Stimulated activated CD4-positive, alpha-beta T cell treated with anti-CD3 and anti-CD28 coated beads, TNF-alpha, amount 100 ng/mL, for 4 hours (primary cell): Measurements from ENCODE around the gene ING5.

ENCODE experiments used
- DNase-seq, 3 experiments: peaks; one replicate each; pipeline ENCODE4 v3.0.0-alpha.2; 2020; ENCODE audit warnings: low read depth in 3 of 3

Gene ING5

DNA sequence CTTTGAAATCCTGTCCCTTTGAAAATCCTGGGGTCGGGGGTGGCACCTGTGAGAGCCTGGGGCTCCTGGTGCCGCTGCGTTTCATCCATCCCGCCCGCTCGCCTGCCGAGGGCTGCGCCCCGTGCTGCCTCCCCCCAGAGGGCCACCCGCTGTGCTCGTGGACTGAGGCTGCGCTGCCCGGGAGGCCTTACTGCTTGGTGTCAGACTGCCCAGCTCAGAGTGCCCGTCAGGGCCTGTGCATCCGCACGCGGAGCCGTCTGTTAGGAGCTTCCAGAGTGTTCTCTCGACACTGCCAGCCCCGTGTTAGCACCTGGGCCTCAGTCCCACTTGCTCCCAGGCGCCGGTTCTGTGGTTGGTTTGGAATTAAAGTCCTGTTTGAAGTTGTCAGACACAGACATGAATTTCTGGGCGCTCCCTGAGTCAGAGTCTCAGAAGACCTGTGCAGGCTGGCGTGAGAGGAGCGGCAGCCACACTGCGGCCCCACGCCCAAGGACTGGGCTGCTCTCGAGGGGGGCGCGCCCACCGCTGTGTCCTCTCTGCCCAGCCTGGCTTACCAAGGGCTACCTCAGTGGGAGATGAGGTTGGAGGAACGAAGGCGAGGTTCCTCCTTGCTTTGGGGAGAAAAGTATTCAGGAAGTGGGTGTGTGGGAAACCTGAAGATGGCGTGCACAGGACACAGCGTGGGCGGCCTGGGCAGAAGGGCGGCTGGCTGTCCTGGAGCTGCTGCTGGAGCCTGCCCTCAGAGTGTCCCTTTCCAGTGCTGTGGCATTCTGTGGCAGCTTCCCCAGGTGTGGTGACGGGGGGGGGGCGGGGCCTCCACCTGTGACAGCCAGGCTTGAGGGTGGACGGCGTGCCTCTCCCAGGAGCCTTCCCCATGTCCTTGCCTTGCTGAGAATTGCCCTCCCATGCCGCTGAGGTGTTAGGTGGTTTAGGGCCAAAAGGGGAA lies 29.3 kb upstream of the ING5 start:
- no peak for DNase-seq

DNA sequence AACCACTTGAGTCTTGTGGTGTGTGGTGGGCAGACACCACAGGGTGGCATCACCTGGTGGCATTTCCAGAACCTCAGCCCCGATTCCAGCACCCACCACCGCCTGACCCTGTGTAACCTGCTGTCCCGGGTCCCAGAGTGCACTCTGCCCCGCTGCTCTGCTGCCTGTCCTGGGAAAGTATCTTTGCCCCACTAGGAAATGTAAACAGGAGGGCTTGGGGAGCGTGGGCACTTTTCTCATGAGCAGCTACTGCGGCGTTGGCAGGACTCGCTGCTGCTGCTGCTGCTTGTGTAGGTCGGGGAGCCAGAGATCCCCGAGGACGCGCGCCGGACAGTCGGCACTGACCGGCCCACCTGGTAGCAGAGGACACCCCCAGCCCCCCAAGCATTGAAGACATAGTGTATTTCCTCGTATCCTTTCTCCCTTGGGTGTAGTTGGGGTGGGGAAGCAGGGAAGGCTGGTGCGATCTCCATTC lies 28.6 kb upstream of the ING5 start:
- no peak for DNase-seq

DNA sequence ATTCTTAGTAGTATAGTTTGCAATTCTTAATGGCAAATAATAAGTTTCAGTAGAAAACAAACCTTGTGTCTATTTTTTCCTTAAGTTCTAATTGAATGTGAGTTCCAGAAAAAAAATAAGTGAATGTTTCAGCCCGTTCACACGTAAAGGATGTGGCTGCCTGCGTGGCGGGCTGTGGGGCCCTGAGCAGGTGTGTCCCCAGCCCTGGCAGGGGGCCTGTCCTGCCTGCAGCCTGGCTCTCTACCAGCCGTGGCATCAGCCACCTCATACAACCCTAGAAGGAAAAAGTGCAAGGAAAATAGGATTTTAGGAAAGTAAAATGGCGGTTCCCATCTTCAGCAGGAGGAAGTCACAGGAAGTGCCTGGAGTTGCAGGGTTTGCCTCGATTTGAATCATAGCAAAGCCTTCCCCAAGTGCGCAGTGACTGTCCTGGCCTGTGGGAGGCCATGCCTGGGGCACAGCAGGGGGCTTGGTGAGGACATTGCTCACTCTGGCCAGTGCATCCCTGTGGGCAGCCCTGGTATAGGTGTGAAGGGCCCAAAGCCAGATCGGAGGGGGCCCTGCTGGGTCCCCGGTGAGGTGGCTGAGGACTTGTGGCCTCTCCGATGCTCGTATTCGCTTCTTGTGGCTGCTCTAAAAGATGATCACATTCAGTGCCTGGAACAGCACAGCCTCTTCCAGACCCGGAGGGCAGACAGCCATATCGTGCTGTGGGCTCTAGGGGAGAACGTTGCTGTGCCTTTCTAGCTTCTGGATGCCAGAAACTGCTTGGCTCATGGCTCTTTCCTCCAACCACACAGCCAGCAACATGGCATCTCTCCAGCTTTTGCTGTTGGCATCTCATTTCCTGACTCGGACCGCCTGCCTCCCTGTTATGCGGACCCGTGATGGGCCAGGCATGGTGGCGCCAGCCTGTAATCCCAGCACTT lies 27.8 kb upstream of the ING5 start:
- DNase-seq = no peak

GRCh38 chr2:241675885-241676284 lies 26.0 kb upstream of the ING5 start:
- DNase-seq = no peak

DNA sequence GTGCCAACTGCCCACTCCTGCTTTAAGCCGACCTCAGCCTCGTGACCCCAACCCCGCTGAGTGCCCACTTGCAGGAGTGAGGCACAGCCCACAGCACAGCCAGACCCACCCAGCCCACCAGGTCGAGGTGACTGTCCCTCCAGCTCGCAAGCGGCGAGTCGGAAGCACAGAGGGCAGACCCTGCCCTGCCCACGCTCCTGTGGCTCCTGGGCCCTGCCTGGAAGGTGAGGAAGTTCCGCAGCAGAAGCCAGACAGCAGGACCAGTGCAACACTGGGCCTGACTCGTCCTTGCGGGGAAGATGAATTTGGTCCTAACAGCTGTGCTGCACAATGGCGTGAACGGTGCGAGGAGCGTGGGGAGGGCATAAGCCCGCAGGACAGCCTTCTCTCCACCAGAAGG lies 25.2 kb upstream of the ING5 start:
- DNase-seq = no peak

- DNase-seq = no peak
Measured at GRCh38 chr2:241677392-241677791, 24.4 kb upstream of the ING5 start.

DNA sequence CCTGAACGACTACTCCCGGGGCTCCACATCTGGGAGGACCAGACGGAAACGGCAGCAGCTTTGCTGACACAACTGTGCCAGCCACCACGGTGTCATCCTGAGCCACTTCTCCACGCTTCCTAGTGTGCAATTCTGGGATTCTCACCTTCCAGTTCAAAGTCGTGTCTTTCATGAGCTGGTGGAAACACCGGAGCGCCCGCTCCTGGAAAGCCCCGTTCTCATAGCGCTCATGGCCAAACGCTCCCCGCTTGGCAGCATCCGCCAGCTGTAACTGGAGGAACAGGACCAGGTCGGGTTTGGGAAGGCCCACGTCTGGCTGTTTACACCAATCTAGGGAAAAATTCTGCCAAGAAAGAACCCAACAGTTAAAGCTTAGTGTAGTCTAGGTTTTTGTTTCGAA lies 23.5 kb upstream of the ING5 start:
- DNase-seq = no peak

GRCh38 chr2:241678784-241679540 lies 22.9 kb upstream of the ING5 start:
- DNase-seq = no peak

DNA sequence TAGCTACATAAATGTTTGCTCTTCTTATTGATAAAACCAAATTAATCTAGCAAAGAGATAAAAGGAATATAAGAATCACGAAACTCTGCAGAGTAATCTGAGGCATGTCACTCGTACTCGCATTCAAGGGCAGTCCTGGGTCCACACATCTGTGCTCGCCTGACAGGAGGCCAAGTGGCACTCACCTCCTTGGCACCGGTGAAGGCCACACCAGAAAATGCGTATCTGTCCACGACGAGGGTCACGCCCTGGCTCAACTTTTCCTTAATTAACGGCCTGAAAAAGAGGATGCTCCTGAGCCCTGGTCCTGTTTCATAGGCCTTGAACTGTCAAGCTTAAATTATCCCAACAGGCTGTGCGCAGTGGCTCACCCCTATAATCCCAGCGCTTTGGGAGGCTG lies 21.8 kb upstream of the ING5 start:
- no peak for DNase-seq

- no peak for DNase-seq
Measured at GRCh38 chr2:241680827-241681599, 20.8 kb upstream of the ING5 start.

DNA sequence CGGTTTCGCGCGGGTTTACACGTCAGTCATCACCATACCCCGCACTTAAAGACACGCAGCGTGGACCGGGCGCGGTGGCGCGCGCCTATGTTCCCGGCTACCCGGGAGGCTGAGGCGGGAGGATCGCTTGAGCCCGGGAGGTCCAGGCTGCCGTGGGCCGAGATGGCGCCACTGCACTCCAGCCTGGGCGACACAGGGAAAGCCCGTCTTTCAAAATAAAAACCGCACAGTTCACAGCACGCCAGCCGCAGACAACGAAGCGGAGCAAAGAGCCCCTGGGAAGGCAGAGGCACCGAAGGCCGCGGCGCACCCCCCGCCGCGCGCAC lies 15.6 kb upstream of the ING5 start:
- no peak for DNase-seq

GRCh38 chr2:241686650-241687425 lies 15.0 kb upstream of the ING5 start, which contains the start of gene DTYMK:
Gene DTYMK (minus strand): TSS chr2:241686815. CDS start chr2:241686783, 32 bp downstream.
- peak; percentile 87 to 88 (median 88) for DNase-seq

- DNase-seq = no peak
Measured at GRCh38 chr2:241689306-241689705, 12.5 kb upstream of the ING5 start.

DNA sequence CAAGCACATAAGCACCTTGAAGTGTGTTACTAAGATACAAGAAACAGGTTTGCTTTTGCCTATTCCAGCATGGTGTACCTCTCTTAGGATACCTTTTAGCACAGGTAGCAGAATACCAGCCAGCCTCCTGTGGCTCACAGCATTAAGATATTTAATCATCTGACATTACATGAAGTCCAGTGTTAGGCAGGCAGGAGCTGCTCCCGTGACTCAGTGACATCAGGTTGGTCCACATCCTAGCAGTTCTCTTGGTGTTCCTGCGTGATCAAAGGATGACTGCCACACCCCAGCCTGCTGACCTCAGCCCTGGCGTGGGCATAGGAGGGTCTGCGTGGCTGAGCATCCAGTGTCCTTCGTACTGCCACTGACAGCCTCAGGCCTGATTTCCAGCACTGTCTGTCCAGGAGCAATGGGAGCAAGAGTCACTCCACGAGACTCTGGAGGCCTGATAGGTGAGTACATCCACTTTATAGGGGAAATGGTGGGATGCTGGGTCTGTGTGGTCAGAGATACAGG lies 11.6 kb upstream of the ING5 start:
- DNase-seq = no peak

- DNase-seq = no peak
Measured at GRCh38 chr2:241692448-241692847, 9.4 kb upstream of the ING5 start.

DNA sequence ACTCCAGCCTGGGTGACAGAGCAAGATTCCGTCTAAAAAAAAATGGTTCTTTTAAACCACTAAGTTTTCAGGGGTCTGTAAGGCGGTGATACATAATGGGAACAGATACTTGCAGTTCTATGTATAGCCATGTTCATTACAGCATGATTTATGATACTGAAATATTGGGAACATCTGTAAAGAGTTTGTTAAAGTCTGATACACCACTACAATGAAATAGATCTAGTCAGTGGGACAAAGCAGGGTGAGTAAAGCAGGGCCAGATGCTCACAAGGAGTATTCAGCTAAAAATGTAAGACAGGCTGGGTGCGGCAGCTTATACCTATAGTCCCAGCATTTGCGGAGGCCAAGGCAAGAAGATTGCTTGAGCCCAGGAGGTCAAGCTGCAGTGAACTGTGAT lies 6.2 kb upstream of the ING5 start:
- no peak for DNase-seq

GRCh38 chr2:241701149-241701398 lies 765 bp upstream of the ING5 start:
- no peak for DNase-seq

DNA sequence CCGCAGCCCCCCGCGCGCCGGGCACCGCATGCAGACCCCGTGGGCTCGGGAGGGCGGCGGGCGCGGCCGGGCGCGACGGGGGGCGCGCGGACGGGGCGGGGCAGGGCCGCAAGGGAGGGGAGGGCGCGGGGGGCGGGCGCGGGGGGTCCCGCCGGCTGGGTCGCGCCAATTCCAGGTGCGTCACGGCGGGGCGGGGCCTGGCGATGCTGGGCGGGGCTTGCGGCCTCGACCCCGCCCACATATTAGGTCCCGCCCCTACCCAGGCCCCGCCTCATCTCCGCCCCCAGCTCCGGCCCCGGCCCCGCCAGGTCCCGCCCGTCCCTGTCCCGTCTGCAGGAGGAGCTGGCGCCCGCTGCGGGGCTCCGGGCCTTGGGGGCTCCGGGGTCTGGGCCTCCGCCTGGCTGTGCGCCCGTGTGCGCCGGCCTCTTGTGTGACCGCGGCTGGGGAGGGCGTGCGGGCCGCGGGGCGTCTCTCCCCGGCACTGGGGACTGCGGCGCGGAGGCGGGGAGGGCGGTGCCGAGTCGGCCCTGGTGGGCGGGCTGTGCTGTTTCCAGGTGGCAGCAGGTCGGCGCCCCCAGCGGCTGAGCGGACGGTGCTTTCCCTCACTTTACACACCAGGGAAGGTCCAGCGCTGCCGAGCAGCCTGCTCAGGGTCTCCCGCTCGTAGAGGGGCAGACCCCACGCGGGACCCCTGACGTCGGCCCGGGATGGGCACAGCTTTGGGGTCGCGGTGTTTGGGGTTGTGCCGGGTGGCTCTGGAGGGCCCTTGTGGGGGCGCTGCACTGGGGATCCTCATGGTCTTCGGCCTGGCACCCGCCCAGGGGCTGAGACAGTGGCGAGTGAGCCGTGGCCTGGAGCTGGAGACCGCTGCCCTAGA lies 554 bp downstream of the ING5 start:
- peak; percentile 83 to 91 (median 88) for DNase-seq

- DNase-seq = no peak
Measured at GRCh38 chr2:241703032-241703604, 1.3 kb downstream of the ING5 start.
